Stomach (tissue), 9 donors: ENCODE results near the gene MEIKIN. TPM values are rescaled to one million over a fixed set of nuclear protein-coding genes. Genes with fewer than 3 reads are reported as not detected.

Source experiments
- DNase-seq, 2 donors: peaks; one replicate each; pipeline versions ENCODE4 v3.0.0 to v3.0.0-alpha.2; 2013 to 2019
- H3K27ac ChIP-seq, 5 donors: fragments of 200-600 bp in 4 of 5; sonication (generic) in 4 of 5; one replicate each; pipeline ENCODE4 v1.5.1; 2013 to 2019; ENCODE audit warnings: mild to moderate bottlenecking in 1 of 5, moderate library complexity in 1 of 5
- H3K27me3 ChIP-seq, 3 donors: fragments of 200-600 bp; sonication (generic); one replicate each; pipeline ENCODE4 v1.5.1; 2017 to 2019; ENCODE audit warnings: mixed run types in 1 of 3
- H3K36me3 ChIP-seq, 4 donors: fragments of 200-600 bp; sonication (generic); 1 replicate in 3 of 4; 2 replicates in 1 of 4; pipeline ENCODE4 v1.5.1; 2016 to 2019
- H3K4me1 ChIP-seq, 4 donors: fragments of 200-600 bp; sonication (generic); one replicate each; pipeline ENCODE4 v1.5.1; 2016 to 2019
- H3K4me3 ChIP-seq, 4 donors: fragments of 200-600 bp; sonication (generic) in 3 of 4; one replicate each; pipeline ENCODE4 v1.5.1; 2016 to 2019; ENCODE audit warnings: mild to moderate bottlenecking in 1 of 4
- H3K9me3 ChIP-seq, 4 donors: fragments of 200-600 bp; sonication (generic); one replicate each; pipeline ENCODE4 v1.5.1; 2016 to 2019
- CTCF ChIP-seq, 7 experiments: fragments of 450-650 bp in 4 of 7; fragments of 200-600 bp in 3 of 7; sonication (generic) in 3 of 7; IDR thresholded peaks; one replicate each; pipeline ENCODE4 v1.5.1; 2016 to 2019; ENCODE audit warnings: antibody characterized with exemption in 7 of 7, control low read depth in 2 of 7, mild to moderate bottlenecking in 1 of 7
- EP300 ChIP-seq: sonication (generic); formaldehyde crosslinking; IDR thresholded peaks from one replicate; pipeline ENCODE4 v1.6.1; 2017; ENCODE audit warnings: antibody characterized with exemption
- POLR2A ChIP-seq, 4 donors: fragments of 450-650 bp; IDR thresholded peaks; one replicate each; pipeline ENCODE4 v1.6.1; 2016; ENCODE audit warnings: antibody characterized with exemption in 4 of 4, control low read depth in 2 of 4, mild to moderate bottlenecking in 1 of 4, moderate library complexity in 1 of 4
- POLR2AphosphoS5 ChIP-seq, 3 donors: sonication (generic); formaldehyde crosslinking; IDR thresholded peaks; one replicate each; pipeline ENCODE4 v1.6.1; 2016; ENCODE audit warnings: antibody characterized with exemption in 3 of 3
- WGBS, 5 donors: extraction: QIAGEN DNeasy Blood & Tissue Kit in 3 of 5; methylation state at CpG; one replicate each; pipeline versions ENCODE4 v1.1.5 to v1.1.7; 2013 to 2018; 5-methylcytosine and 5-hydroxymethylcytosine counted together
- intact Hi-C: fragments of 100-400 bp; cut with DNase I; formaldehyde crosslinking; loops from one replicate; pipeline ENCODE4 v1.15.1; 2023; ENCODE audit warnings: low total_unique reads
- polyA plus RNA-seq, 3 donors: library from polyadenylated mRNA; stranded (reverse); fragments of 200-250 nt; gene quantifications; one replicate each; pipeline ENCODE4 v1.2.3, GENCODE V29; 2013
- total RNA-seq, 5 donors: library from RNA; depleted of rRNA; stranded (reverse); fragments of >200 nt; gene quantifications; one replicate each; pipeline versions ENCODE4 v1.1.0 to v1.2.3, GENCODE V29; 2014 to 2016
- donor health status: healthy with polysubstance abuse.
- donor health status: Bipolar disorder and iron deficiency.
- donor health status: healthy.

MEIKIN gene
- total and polyA plus RNA-seq, 8 donors: 0.37 TPM; not detected in 7

- Histone ChIP-seq H3K27me3 (no peaks in the 10 kb centered on the region), H3K27ac (no peak overlapping the region), H3K4me1 (peaks cover 8 to 55% (median 34%) of the 10 kb centered on the region in 4 donors), H3K9me3 (peaks cover 0 to 4% (median 0%) of the 10 kb centered on the region in 4 donors), H3K36me3 (peaks cover 0 to 17% (median 8%) of the 10 kb centered on the region in 4 donors), H3K4me3 (no peak overlapping the region)
- no peak for DNase-seq
- WGBS, 5 donors: 77 to 95% (median 90%) methylated on average over 2 of the region's 2 CpGs
- TF ChIP-seq POLR2A (IDR thresholded peaks at IDR 0.05) (no peak), POLR2AphosphoS5 (IDR thresholded peaks at IDR 0.05) (no peak), CTCF (IDR thresholded peaks at IDR 0.05) (no peak), EP300 (no peak)
- intact Hi-C loops: no loop called here
Measured at GRCh38 chr5:131760793-131761192, 184.7 kb downstream of the MEIKIN start.

- intact Hi-C loops: no loop called here
- peaks cover 0 to 13% (median 5%) of the 10 kb centered on the region in 4 donors for H3K36me3 ChIP-seq
- H3K27me3 ChIP-seq: no peaks in the 10 kb centered on the region
- peaks cover 0 to 4% (median 0%) of the 10 kb centered on the region in 4 donors for H3K9me3 ChIP-seq
- no peak overlapping the region for H3K4me3 ChIP-seq
- no peak for DNase-seq
- peaks cover 8 to 50% (median 33%) of the 10 kb centered on the region in 4 donors for H3K4me1 ChIP-seq
- H3K27ac ChIP-seq: no peak overlapping the region
- WGBS, 5 donors: 97 to 100% (median 100%) methylated on average over 1 of the region's 1 CpG
- TF ChIP-seq EP300: no peak
Measured at GRCh38 chr5:131759704-131760103, 185.8 kb downstream of the MEIKIN start.

DNA sequence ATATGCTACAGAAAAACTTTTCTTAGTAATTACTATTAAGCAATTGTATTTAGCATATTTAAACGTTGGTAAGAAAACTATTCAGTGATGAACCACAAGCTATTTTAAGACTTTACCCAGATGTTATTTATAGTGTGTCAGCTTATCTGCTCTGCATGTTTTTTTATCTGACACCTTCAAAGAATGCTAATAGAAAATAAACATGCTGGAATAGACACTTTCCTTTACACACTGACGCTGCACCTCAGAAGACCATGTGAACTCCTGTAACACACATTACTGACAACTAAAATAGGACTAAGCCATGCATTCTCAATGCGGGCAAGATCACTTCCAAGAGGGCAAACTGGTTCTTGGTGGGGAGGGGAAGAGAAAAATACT lies 187.0 kb downstream of the MEIKIN start:
- H3K4me3 ChIP-seq: no peak overlapping the region
- 32 to 39% (median 35%) methylated on average over 3 of the region's 3 CpGs for WGBS, 5 donors
- intact Hi-C loops: no loop called here
- H3K4me1 ChIP-seq: peaks cover 8 to 61% (median 34%) of the 10 kb centered on the region in 4 donors
- H3K36me3 ChIP-seq: peaks cover 0 to 3% (median 0%) of the 10 kb centered on the region in 4 donors
- no peak overlapping the region for H3K27ac ChIP-seq
- no peak for TF ChIP-seq POLR2AphosphoS5 (IDR thresholded peaks at IDR 0.05)
- TF ChIP-seq POLR2A (IDR thresholded peaks at IDR 0.05): no peak
- no peak for TF ChIP-seq CTCF (IDR thresholded peaks at IDR 0.05)
- TF ChIP-seq EP300: no peak
- H3K27me3 ChIP-seq: no peaks in the 10 kb centered on the region
- DNase-seq: no peak
- H3K9me3 ChIP-seq: no peaks in the 10 kb centered on the region

DNA sequence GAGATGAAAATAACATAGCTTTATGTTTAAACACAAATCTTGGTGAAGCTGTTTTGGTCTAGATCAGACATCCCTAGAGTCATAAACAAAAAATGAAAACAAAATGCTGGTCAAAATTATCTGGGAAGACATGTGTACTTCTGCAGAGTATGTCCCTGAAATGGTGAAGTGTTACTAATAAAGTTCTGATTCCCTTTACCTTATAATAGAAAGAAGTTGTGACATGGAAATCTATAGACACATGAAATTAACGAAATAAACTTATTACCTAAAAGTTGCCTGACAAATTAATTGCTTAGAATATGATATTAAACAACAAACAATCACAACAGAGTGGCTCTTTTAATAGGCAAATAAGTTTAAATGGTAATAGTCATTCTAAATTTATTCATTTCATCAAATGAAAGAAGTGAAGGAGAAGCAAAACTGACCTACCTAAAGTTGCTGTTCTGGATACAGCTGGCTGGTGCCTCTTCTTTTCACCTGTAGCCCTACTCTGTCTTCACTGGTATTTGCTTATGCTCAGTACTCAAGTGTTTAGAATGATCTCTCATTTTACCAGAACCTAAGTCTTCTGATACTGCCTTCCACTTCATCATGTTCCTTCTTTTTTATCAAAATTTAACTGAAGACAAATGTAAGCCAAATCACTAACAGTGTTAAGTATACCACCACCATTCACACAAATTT lies 187.5 kb downstream of the MEIKIN start:
- Histone ChIP-seq H3K27ac (no peak overlapping the region), H3K4me1 (peaks cover 8 to 67% (median 34%) of the 10 kb centered on the region in 4 donors), H3K9me3 (no peaks in the 10 kb centered on the region), H3K4me3 (no peak overlapping the region), H3K27me3 (no peaks in the 10 kb centered on the region), H3K36me3 (no peaks in the 10 kb centered on the region)
- DNase-seq: no peak
- WGBS, 5 donors: 97 to 100% (median 98%) methylated on average over 1 of the region's 1 CpG
- no peak for TF ChIP-seq POLR2A (IDR thresholded peaks at IDR 0.05)
- TF ChIP-seq EP300: no peak
- no peak for TF ChIP-seq POLR2AphosphoS5 (IDR thresholded peaks at IDR 0.05)
- TF ChIP-seq CTCF (IDR thresholded peaks at IDR 0.05): no peak
- intact Hi-C loops: no loop called here

Other genes starting within 250 kb of the MEIKIN start
- 10 to 100 TPM; 15.4 to 86.1 (median 34.8) TPM for gene FNIP1, start 148.6 kb downstream of the MEIKIN start, total RNA-seq
- gene FNIP1, start 148.6 kb downstream of the MEIKIN start, polyA plus RNA-seq: 1 to 10 TPM; 3.2 to 4.7 (median 3.7) TPM
- gene ACSL6, start 66.0 kb upstream of the MEIKIN start, total RNA-seq: 1 to 10 TPM in 3 of 5 donors, not detected in 2; 1.7 to 7.2 (median 2.9) TPM
- under 1 TPM; 0.19 to 0.61 (median 0.45) TPM for gene ACSL6, start 66.0 kb upstream of the MEIKIN start, polyA plus RNA-seq
- gene IL3, start 115.0 kb upstream of the MEIKIN start, total RNA-seq: not detected
- not detected for gene IL3, start 115.0 kb upstream of the MEIKIN start, polyA plus RNA-seq
- gene CSF2, start 128.1 kb upstream of the MEIKIN start, total RNA-seq: not detected
- gene CSF2, start 128.1 kb upstream of the MEIKIN start, polyA plus RNA-seq: not detected